ENCODE measurements around the gene EDEM1. TPM values are rescaled to one million over a fixed set of nuclear protein-coding genes. Genes with fewer than 3 reads are reported as not detected.

Gene EDEM1
- total RNA-seq, 2 donors from 2014 or later, result 8.1 to 11.2 TPM

DNA sequence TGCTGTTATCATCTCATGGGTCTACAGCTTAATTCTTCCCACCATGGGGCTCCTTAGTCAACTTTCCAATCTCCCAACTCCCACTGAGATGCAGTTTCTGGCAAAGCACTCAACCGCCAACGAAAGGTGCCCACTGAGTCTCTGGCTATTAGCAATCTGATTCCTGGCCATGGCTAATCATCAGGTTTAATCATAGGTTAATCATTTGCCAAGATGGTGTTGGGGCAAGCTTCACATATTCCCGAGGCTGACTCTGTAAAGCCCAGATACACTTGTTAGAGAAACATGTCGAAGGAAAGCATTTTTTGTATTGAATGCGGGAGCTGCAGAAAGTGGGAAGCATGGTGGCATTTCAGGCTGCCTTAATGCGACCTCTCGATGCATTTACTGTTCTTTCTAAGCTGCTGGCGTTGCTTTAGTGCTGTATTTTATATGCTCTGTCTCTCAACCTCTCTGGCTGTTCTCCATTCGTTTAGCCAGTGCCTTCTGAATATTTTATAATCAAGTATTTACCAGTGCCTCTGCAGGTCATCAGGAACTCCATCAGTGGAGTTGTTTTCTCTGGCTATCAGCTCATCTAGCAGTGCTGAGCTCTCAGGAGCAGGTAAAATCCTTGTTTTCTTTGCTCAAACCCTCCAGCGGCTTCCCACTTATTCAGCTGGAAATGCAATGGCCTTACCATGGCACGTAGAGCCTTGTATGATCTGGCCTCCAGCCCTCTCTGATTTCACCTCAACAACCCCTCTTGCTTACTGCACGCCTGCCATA is 67.0 kb downstream of the EDEM1 start:
- Histone ChIP-seq H3K27me3 (no peaks in the 10 kb centered on the region), H3K4me1 (no peaks in the 10 kb centered on the region), H3K27ac (no peak overlapping the region), H3K36me3 (no peaks in the 10 kb centered on the region), H3K4me3 (no peak overlapping the region), H3K9me3 (no peaks in the 10 kb centered on the region)
- TF ChIP-seq, protein P1, sequence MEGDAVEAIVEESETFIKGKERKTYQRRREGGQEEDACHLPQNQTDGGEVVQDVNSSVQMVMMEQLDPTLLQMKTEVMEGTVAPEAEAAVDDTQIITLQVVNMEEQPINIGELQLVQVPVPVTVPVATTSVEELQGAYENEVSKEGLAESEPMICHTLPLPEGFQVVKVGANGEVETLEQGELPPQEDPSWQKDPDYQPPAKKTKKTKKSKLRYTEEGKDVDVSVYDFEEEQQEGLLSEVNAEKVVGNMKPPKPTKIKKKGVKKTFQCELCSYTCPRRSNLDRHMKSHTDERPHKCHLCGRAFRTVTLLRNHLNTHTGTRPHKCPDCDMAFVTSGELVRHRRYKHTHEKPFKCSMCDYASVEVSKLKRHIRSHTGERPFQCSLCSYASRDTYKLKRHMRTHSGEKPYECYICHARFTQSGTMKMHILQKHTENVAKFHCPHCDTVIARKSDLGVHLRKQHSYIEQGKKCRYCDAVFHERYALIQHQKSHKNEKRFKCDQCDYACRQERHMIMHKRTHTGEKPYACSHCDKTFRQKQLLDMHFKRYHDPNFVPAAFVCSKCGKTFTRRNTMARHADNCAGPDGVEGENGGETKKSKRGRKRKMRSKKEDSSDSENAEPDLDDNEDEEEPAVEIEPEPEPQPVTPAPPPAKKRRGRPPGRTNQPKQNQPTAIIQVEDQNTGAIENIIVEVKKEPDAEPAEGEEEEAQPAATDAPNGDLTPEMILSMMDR (IDR thresholded peaks at IDR 0.05), result no peak
- DNase-seq (ENCODE audit: low spot score), result no peak

DNA sequence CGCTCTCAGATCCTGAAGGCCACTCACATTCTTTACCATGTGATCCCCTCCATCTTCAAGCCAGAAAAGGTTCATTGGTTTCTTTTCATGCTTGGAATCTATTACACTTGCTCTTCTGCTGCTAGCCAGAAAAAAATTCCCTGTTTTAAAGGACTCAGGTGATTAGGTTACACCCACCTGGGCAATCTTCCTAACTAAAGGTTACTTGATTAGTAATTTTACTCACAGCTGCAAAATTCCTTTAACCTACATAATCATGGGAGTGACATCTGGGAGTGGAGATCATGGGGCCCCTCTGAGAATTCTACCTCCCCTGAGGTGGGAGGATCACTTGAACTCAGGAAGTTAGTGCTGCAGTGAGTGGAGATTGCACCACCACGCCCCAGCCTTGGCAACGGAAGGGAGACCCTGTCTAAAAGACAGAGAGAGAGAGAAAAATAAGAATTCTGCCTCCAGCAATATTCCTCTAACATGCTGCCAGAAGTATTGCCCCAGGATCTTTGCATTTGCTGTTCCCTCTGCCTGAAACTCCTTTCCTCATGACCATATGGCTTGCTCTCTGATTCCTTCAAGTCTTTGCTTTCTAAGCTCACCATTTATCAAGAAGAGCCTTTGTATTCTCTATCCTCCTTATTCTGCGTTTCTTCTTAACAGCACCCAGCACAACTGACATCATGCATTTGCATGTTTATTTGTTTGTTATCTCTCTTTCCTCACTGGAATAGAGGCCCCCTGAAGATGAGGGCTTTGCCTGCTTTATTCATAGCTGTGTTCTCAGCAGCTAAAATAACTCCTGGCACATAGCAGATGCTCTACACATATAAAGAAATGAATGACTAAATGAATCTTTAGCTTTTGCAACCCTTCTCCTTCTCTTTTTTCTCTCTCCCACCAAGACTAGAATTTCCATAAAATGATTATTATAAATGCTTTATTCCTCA is 68.2 kb downstream of the EDEM1 start:
- Histone ChIP-seq H3K4me1 (no peaks in the 10 kb centered on the region), H3K27ac (no peak overlapping the region), H3K9me3 (no peaks in the 10 kb centered on the region), H3K4me3 (no peak overlapping the region), H3K36me3 (no peaks in the 10 kb centered on the region), H3K27me3 (no peaks in the 10 kb centered on the region)
- TF ChIP-seq, protein P1 (IDR thresholded peaks at IDR 0.05), result no peak
- DNase-seq (ENCODE audit: low spot score), result no peak

DNA sequence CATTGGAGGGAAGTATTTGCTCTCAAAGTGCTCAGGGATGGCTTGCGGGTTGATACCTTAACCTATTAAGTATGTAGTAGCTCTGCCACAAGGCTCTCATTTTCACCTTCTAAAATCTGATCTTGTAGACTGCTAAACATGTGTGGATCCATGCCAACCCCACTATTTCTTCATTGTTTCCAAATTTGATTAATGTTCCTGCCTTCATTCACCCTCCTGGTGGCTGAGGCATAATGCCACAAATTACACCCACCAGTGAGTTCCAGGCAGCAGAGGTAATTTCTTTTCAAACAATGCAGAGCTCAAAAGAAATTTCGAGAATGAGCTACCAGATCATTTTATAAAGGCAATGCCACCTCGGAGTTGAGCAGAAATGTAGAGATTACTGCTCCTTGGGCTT is 71.0 kb downstream of the EDEM1 start:
- H3K36me3 ChIP-seq, result no peaks in the 10 kb centered on the region
- no peak overlapping the region for H3K4me3 ChIP-seq
- no peaks in the 10 kb centered on the region for H3K4me1 ChIP-seq
- no peak overlapping the region for H3K27ac ChIP-seq
- no peaks in the 10 kb centered on the region for H3K27me3 ChIP-seq
- no peak for DNase-seq (ENCODE audit: low spot score)
- H3K9me3 ChIP-seq, result no peaks in the 10 kb centered on the region
- TF ChIP-seq, protein P1 (IDR thresholded peaks at IDR 0.05), result no peak

- H3K27me3 ChIP-seq, result no peaks in the 10 kb centered on the region
- no peaks in the 10 kb centered on the region for H3K4me1 ChIP-seq
- H3K4me3 ChIP-seq, result no peak overlapping the region
- no peak overlapping the region for H3K27ac ChIP-seq
- no peaks in the 10 kb centered on the region for H3K9me3 ChIP-seq
- H3K36me3 ChIP-seq, result no peaks in the 10 kb centered on the region
- no peak for DNase-seq (ENCODE audit: low spot score)
- TF ChIP-seq, protein P1 (IDR thresholded peaks at IDR 0.05), result no peak
Measured at GRCh38 chr3:5260992-5261501, 73.5 kb downstream of the EDEM1 start.

DNA sequence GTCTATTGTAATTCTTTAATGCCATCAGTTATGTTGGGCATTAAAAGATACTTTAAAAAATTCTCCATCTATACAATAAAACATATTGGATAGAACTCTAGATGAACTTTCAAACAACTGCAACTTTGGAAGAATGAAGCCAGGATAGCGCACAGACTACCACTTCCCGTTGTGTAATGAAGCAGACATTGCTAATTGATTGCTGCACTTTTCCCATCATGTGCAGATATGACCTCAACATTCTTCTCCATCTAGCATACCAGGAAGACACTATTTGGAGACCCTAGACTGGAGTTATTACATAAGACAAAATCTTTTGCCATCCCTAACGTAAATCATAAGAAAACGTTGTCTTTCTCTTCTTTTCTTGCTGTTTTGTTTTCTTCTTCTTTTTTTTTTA is 75.0 kb downstream of the EDEM1 start:
- H3K27me3 ChIP-seq, result no peaks in the 10 kb centered on the region
- no peaks in the 10 kb centered on the region for H3K36me3 ChIP-seq
- no peaks in the 10 kb centered on the region for H3K4me1 ChIP-seq
- no peak for DNase-seq (ENCODE audit: low spot score)
- H3K4me3 ChIP-seq, result no peak overlapping the region
- TF ChIP-seq, protein P1 (IDR thresholded peaks at IDR 0.05), result no peak
- no peaks in the 10 kb centered on the region for H3K9me3 ChIP-seq
- no peak overlapping the region for H3K27ac ChIP-seq

All from right atrium auricular region (tissue), 2 donors.